ENCODE results near the gene DISC1.

GRCh38 chr1:231639819-231640218 is 13.2 kb downstream of the DISC1 start:
- no peak for TF ChIP-seq CTCF (IDR thresholded peaks at IDR 0.05)
- no peak for TF ChIP-seq POLR2A (IDR thresholded peaks at IDR 0.05)
- no peak for TF ChIP-seq POLR2AphosphoS5 (IDR thresholded peaks at IDR 0.05; ENCODE audit: insufficient read depth in 1 of 2, low read depth in 1 of 2)

Measured in vagina (tissue), 2 donors.